HL-60/S4 treated with phorbol 12-myristate 13-acetate at 8.2 ng/mL for 4 days and 3 days (cell line): ENCODE results near the gene CLSTN3.
"Not testable (repeated sequence)": the region's sequence is repeated elsewhere in the genome, so short reads cannot be mapped to it uniquely, and the experiment has no call there.

Experiments used
- in situ Hi-C: fragments of 300-500 bp; cut with MboI; formaldehyde crosslinking; loops from 2 replicates; pipeline ENCODE4 v1.15.0; 2022; ENCODE audit warnings: low sequenced_read_pairs

Gene CLSTN3

GRCh38 chr12:7186058-7186457, 55.9 kb downstream of the CLSTN3 start:
- in situ Hi-C loops, result not testable (repeated sequence)

GRCh38 chr12:7188562-7189397, 58.6 kb downstream of the CLSTN3 start:
- in situ Hi-C loops, result no loop called here

- in situ Hi-C loops, result no loop called here
Observed at GRCh38 chr12:7189398-7190267, 59.5 kb downstream of the CLSTN3 start, which contains the start of gene PEX5. Gene PEX5, plus strand, starts transcription at chr12:7189686. Its CDS starts 692 bp downstream, at chr12:7190378.

- in situ Hi-C loops, result no loop called here
Observed at GRCh38 chr12:7190268-7191055, 60.3 kb downstream of the CLSTN3 start.

GRCh38 chr12:7193674-7194073, 63.5 kb downstream of the CLSTN3 start:
- in situ Hi-C loops, result no loop called here

GRCh38 chr12:7197841-7198240, 67.7 kb downstream of the CLSTN3 start:
- in situ Hi-C loops, result no loop called here

- in situ Hi-C loops, result loop anchor here (25.0 kb wide), 1 partner anchor 434 kb away; no protein-coding TSS in a partner anchor
Observed at GRCh38 chr12:7203109-7203508, 72.9 kb downstream of the CLSTN3 start.

GRCh38 chr12:7205091-7205490, 74.9 kb downstream of the CLSTN3 start:
- in situ Hi-C loops, result loop anchor here (25.0 kb wide), 1 partner anchor 432 kb away; no protein-coding TSS in a partner anchor

GRCh38 chr12:7206691-7207090, 76.5 kb downstream of the CLSTN3 start:
- in situ Hi-C loops, result loop anchor here (25.0 kb wide), 1 partner anchor 431 kb away; no protein-coding TSS in a partner anchor

GRCh38 chr12:7207866-7208625, 77.9 kb downstream of the CLSTN3 start:
- in situ Hi-C loops, result loop anchor here (25.0 kb wide), 1 partner anchor 429 kb away; no protein-coding TSS in a partner anchor
